ENCODE data around the gene C2CD2.

GRCh38 chr21:41857771-41858300, 96.0 kb downstream of the C2CD2 start:
- TF ChIP-seq, protein P1, sequence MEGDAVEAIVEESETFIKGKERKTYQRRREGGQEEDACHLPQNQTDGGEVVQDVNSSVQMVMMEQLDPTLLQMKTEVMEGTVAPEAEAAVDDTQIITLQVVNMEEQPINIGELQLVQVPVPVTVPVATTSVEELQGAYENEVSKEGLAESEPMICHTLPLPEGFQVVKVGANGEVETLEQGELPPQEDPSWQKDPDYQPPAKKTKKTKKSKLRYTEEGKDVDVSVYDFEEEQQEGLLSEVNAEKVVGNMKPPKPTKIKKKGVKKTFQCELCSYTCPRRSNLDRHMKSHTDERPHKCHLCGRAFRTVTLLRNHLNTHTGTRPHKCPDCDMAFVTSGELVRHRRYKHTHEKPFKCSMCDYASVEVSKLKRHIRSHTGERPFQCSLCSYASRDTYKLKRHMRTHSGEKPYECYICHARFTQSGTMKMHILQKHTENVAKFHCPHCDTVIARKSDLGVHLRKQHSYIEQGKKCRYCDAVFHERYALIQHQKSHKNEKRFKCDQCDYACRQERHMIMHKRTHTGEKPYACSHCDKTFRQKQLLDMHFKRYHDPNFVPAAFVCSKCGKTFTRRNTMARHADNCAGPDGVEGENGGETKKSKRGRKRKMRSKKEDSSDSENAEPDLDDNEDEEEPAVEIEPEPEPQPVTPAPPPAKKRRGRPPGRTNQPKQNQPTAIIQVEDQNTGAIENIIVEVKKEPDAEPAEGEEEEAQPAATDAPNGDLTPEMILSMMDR (IDR thresholded peaks at IDR 0.05), result no peak
- no peak for TF ChIP-seq POLR2AphosphoS5 (IDR thresholded peaks at IDR 0.05)
- no peak for TF ChIP-seq POLR2A (IDR thresholded peaks at IDR 0.05)
- TF ChIP-seq EP300 (IDR thresholded peaks at IDR 0.05), result no peak

All from suprapubic skin (tissue), 4 donors.